Left lobe of liver (tissue), 1 donor: Measurements from ENCODE around the gene CYP27B1. TPM values are rescaled to one million over a fixed set of nuclear protein-coding genes. Genes with fewer than 3 reads are reported as not detected.

Source experiments
- total RNA-seq: library from RNA; stranded (reverse); gene quantifications from one replicate; pipeline ENCODE4 v1.2.1, GENCODE V29; 2021
- donor health status: DM: no; HTN: yes; CAD: no.

The CYP27B1 gene
- total RNA-seq, 1 donor from 2014 or later = 0.45 TPM

Other genes with a start within 250 kb of the CYP27B1 start
- 13.9 TPM for gene DDIT3, start 246.6 kb downstream of the CYP27B1 start, total RNA-seq
- gene MBD6, start 244.3 kb downstream of the CYP27B1 start, total RNA-seq = 59.6 TPM
- gene DCTN2, start 219.9 kb downstream of the CYP27B1 start, total RNA-seq = 28.9 TPM
- 0.05 TPM for gene KIF5A, start 217.0 kb downstream of the CYP27B1 start, total RNA-seq
- 11.8 TPM for gene PIP4K2C, start 175.9 kb downstream of the CYP27B1 start, total RNA-seq
- gene DTX3, start 162.3 kb downstream of the CYP27B1 start, total RNA-seq = 2.2 TPM
- 1.5 TPM for gene ARHGEF25, start 155.6 kb downstream of the CYP27B1 start, total RNA-seq
- 0.60 TPM for gene B4GALNT1, start 133.9 kb downstream of the CYP27B1 start, total RNA-seq
- gene OS9, start 72.9 kb downstream of the CYP27B1 start, total RNA-seq = 230 TPM
- gene AGAP2, start 28.3 kb downstream of the CYP27B1 start, total RNA-seq = 0.83 TPM
- gene TSPAN31, start 22.0 kb downstream of the CYP27B1 start, total RNA-seq = 18.2 TPM
- 30.8 TPM for gene CDK4, start 14.8 kb downstream of the CYP27B1 start, total RNA-seq
- gene MARCHF9, start 12.0 kb downstream of the CYP27B1 start, total RNA-seq = 3.6 TPM
- 9.7 TPM for gene METTL1, start 5.0 kb upstream of the CYP27B1 start, total RNA-seq
- 6.0 TPM for gene EEF1AKMT3, start 5.5 kb upstream of the CYP27B1 start, total RNA-seq
- 30.0 TPM for gene TSFM, start 15.7 kb upstream of the CYP27B1 start, total RNA-seq
- 5.1 TPM for gene AVIL, start 51.7 kb upstream of the CYP27B1 start, total RNA-seq
- 86.3 TPM for gene CTDSP2, start 79.7 kb upstream of the CYP27B1 start, total RNA-seq
- gene ATP23, start 174.5 kb upstream of the CYP27B1 start, total RNA-seq = 4.0 TPM